ENCODE data around the gene PAPPA. TPM values are rescaled to one million over a fixed set of nuclear protein-coding genes. Genes with fewer than 3 reads are reported as not detected.

Gene PAPPA
- total and polyA plus RNA-seq, 2 of the 8 experiments (the other 6 are each of a cell fraction or from before 2014, with no cell fraction given) = 0.18 to 0.63 TPM

GRCh38 chr9:116154976-116155697, 1.5 kb downstream of the PAPPA start (continued):
- no peak for TF ChIP-seq CHD7 (IDR thresholded peaks at IDR 0.05; ENCODE audit: insufficient replicate concordance, low read length)
- TF ChIP-seq RNF2 (IDR thresholded peaks at IDR 0.05; ENCODE audit: borderline replicate concordance, low read depth, low read length, missing control alignments, poor library complexity, severe bottlenecking) = peak; percentile 63
- no peak for TF ChIP-seq BACH1 (IDR thresholded peaks at IDR 0.05; ENCODE audit: low read length)
- peak; percentile 80 for TF ChIP-seq SUZ12 (IDR thresholded peaks at IDR 0.05; ENCODE audit: low read length)
- TF ChIP-seq SIX5 (IDR thresholded peaks at IDR 0.05; ENCODE audit: low read depth, low read length) = no peak
- no peak for TF ChIP-seq CBX5 (IDR thresholded peaks at IDR 0.05; ENCODE audit: low read depth, low read length)
- no peak for TF ChIP-seq CTBP2 (IDR thresholded peaks at IDR 0.05; ENCODE audit: borderline replicate concordance, insufficient read depth, insufficient read length, low read length)
- TF ChIP-seq EZH2 (IDR thresholded peaks at IDR 0.05; ENCODE audit: low read depth, low read length, severe bottlenecking) = peak; percentile 74
- TF ChIP-seq HDAC6 (IDR thresholded peaks at IDR 0.05; ENCODE audit: low read depth, low read length) = no peak
- TF ChIP-seq CREB1 (IDR thresholded peaks at IDR 0.05) = no peak

All from H1 (cell line).